ENCODE results near the gene COA3.

The COA3 gene

GRCh38 chr17:42844271-42844670 lies 45.8 kb upstream of the COA3 start, which contains the start of gene AOC2 (continued):
- TF ChIP-seq ISL1 (CRISPR knock-in tag; IDR thresholded peaks at IDR 0.05): no peak
- TF ChIP-seq ZNF70 (CRISPR knock-in tag; IDR thresholded peaks at IDR 0.05): no peak
- no peak for TF ChIP-seq ZNF8 (CRISPR knock-in tag; IDR thresholded peaks at IDR 0.05)
- TF ChIP-seq ZFP3 (CRISPR knock-in tag; IDR thresholded peaks at IDR 0.05): no peak
- no peak for TF ChIP-seq TCF4 (CRISPR knock-in tag; IDR thresholded peaks at IDR 0.05; ENCODE audit: borderline replicate concordance)
- TF ChIP-seq GLIS3 (CRISPR knock-in tag; IDR thresholded peaks at IDR 0.05): no peak

GRCh38 chr17:42843358-42843934 lies 44.9 kb upstream of the COA3 start:
- ATAC-seq: peak; percentile 81
- TF ChIP-seq ZFP30 (CRISPR knock-in tag; IDR thresholded peaks at IDR 0.05): no peak
- TF ChIP-seq CSDC2 (CRISPR knock-in tag; IDR thresholded peaks at IDR 0.05): no peak
- no peak for TF ChIP-seq PATZ1 (CRISPR knock-in tag; IDR thresholded peaks at IDR 0.05; ENCODE audit: borderline replicate concordance)
- no peak for TF ChIP-seq ZNF565 (CRISPR knock-in tag; conservative IDR thresholded peaks at IDR 0.05; ENCODE audit: low read depth)
- TF ChIP-seq POU6F1 (CRISPR knock-in tag; IDR thresholded peaks at IDR 0.05; ENCODE audit: borderline replicate concordance, low read depth): no peak
- TF ChIP-seq TOX (CRISPR knock-in tag; IDR thresholded peaks at IDR 0.05; ENCODE audit: borderline replicate concordance): no peak
- TF ChIP-seq PPARA (CRISPR knock-in tag; IDR thresholded peaks at IDR 0.05; ENCODE audit: borderline replicate concordance): no peak
- TF ChIP-seq ESRRG (CRISPR knock-in tag; IDR thresholded peaks at IDR 0.05): no peak
- no peak for TF ChIP-seq ZNF8 (CRISPR knock-in tag; IDR thresholded peaks at IDR 0.05)
- TF ChIP-seq SNAI2 (CRISPR knock-in tag; IDR thresholded peaks at IDR 0.05): no peak
- no peak for TF ChIP-seq ARNTL (CRISPR knock-in tag; IDR thresholded peaks at IDR 0.05; ENCODE audit: borderline replicate concordance, low read depth)
- no peak for TF ChIP-seq ISL1 (CRISPR knock-in tag; IDR thresholded peaks at IDR 0.05)
- TF ChIP-seq BACH2 (CRISPR knock-in tag; IDR thresholded peaks at IDR 0.05; ENCODE audit: borderline replicate concordance): no peak
- no peak for TF ChIP-seq CREB5 (CRISPR knock-in tag; IDR thresholded peaks at IDR 0.05; ENCODE audit: low read depth)
- no peak for TF ChIP-seq ZNF70 (CRISPR knock-in tag; IDR thresholded peaks at IDR 0.05)
- TF ChIP-seq, protein P1, sequence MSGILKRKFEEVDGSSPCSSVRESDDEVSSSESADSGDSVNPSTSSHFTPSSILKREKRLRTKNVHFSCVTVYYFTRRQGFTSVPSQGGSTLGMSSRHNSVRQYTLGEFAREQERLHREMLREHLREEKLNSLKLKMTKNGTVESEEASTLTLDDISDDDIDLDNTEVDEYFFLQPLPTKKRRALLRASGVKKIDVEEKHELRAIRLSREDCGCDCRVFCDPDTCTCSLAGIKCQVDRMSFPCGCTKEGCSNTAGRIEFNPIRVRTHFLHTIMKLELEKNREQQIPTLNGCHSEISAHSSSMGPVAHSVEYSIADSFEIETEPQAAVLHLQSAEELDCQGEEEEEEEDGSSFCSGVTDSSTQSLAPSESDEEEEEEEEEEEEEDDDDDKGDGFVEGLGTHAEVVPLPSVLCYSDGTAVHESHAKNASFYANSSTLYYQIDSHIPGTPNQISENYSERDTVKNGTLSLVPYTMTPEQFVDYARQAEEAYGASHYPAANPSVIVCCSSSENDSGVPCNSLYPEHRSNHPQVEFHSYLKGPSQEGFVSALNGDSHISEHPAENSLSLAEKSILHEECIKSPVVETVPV (CRISPR knock-in tag; IDR thresholded peaks at IDR 0.05): no peak
- TF ChIP-seq RARB (CRISPR knock-in tag; IDR thresholded peaks at IDR 0.05): no peak
- no peak for TF ChIP-seq GLIS3 (CRISPR knock-in tag; IDR thresholded peaks at IDR 0.05)
- TF ChIP-seq TSHZ2 (CRISPR knock-in tag; IDR thresholded peaks at IDR 0.05): no peak
